ENCODE results near the gene CCR7. TPM values are rescaled to one million over a fixed set of nuclear protein-coding genes. Genes with fewer than 3 reads are reported as not detected.

The CCR7 gene
- total and polyA plus RNA-seq, 2 of the 4 experiments (the other 2 are of a cell fraction) = 0.14 to 0.36 TPM

DNA sequence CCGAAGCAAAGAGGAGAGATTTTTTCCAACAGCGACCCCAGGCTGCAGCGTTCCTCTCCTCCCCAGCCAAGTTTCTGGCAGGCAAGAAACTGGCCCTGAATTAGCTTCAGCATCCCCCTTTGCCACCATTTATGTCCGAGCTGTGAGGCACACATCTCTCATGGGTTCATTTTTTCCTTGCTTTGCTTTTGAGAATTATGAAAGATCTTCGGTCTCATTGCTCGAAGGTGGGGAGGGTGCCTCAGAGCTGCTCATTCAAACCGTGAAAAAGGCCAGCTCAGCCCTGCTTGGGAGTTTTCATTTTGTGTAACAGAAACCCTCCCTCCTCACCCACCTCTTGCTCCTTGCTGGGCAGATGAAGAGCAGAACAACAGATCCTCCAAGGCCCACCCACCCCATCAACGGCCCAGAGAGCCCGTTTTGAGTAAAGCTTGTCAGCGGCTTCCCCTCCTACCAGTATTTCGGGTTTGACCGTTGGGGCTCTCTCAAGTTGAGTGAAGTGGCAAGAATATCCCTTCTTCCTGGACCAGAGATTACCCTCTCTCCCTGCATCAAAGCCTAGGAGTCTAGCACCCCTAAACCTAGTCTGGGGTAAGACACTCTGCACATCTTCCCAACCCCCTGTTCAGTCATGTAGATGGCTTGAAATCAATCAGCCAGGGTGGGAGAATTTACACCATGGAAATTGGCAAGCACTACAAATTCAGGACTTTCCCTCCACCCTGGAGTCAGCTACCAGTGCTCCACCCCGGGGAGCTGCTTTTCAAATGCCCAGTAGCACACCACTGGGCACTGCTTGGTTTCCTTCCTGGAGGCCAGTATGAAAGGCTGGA, 1.8 kb downstream of the CCR7 start:
- Histone ChIP-seq H2AK5ac (ENCODE audit: low read depth, low read length) (0 out of 2 replicates have a peak overlapping the region, but pooled peaks have one; percentile 23), H4K5ac (ENCODE audit: low read depth, low read length) (no peak overlapping the region), H4K20me1 (ENCODE audit: insufficient read depth, low read length) (no peaks in the 10 kb centered on the region), H3K4me1 (ENCODE audit: control insufficient read depth, insufficient read depth, low read length) (peaks cover 16% of the 10 kb centered on the region), H2BK120ac (ENCODE audit: low read depth, low read length) (no peak overlapping the region), H2BK5ac (ENCODE audit: low read depth, low read length, poor library complexity, severe bottlenecking) (no peak overlapping the region), H3K18ac (ENCODE audit: low read depth, low read length) (no peak overlapping the region), H3K4me3 (ENCODE audit: insufficient read depth, low read depth, low read length) (no peak overlapping the region), H4K91ac (ENCODE audit: insufficient read depth, low read depth, low read length) (no peak overlapping the region), H3K56ac (ENCODE audit: extremely low read depth, insufficient read depth, low read length) (no peak overlapping the region), H3K14ac (replicated peaks; ENCODE audit: low read depth, low read length) (no peak overlapping the region), H2BK20ac (ENCODE audit: low read depth, low read length) (no peak overlapping the region), H3K79me1 (ENCODE audit: low read depth in 1 of 2, low read length in 2 of 2) (no peaks in the 10 kb centered on the region; a peak in 1 of 4 replicates), H2AK9ac (replicated peaks; ENCODE audit: low read depth, low read length, poor library complexity) (no peak overlapping the region), H3K9ac (ENCODE audit: low read depth, low read length) (no peak overlapping the region), H3K23ac (ENCODE audit: low read depth, low read length) (no peak overlapping the region), H3K36me3 (ENCODE audit: control insufficient read depth, insufficient read depth, low read length) (no peaks in the 10 kb centered on the region), H3K4ac (ENCODE audit: low read depth, low read length) (no peak overlapping the region), H3K27me3 (ENCODE audit: control insufficient read depth, insufficient read depth, low read length) (peaks cover 33% of the 10 kb centered on the region), H4K8ac (ENCODE audit: low read depth in 2 of 2, low read length in 2 of 2) (no peak overlapping the region), H3K27ac (ENCODE audit: insufficient read depth, low read length) (no peak overlapping the region), H3K9me1 (ENCODE audit: insufficient read depth, low read length) (no peaks in the 10 kb centered on the region), H2BK15ac (ENCODE audit: low read depth, low read length) (no peak overlapping the region), H3K4me2 (ENCODE audit: low read depth, low read length) (no peak overlapping the region), H3K9me3 (ENCODE audit: control insufficient read depth, insufficient read depth, low read length) (peaks cover 8% of the 10 kb centered on the region), H2AFZ (replicated peaks; ENCODE audit: low read length, poor library complexity) (no peak overlapping the region)
- BruUV-seq (replicated peaks) = no TSS peak
- ChIA-PET POLR2A (ENCODE audit: unreplicated experiment) (no interaction called here), CTCF (no interaction called here)
- ATAC-seq (ENCODE audit: low read depth) = no peak
- 80% methylated on average over 1 of the region's 13 CpGs; no CpG with 5 or more reads in 1 of the 2 experiments for WGBS, 2 experiments (ENCODE audit: extremely low coverage in 2 of 2, insufficient read length in 1 of 2)
- TF ChIP-seq CEBPB (IDR thresholded peaks at IDR 0.05; ENCODE audit: low read depth, low read length) (no peak), RFX5 (IDR thresholded peaks at IDR 0.05; ENCODE audit: low read depth, low read length) (no peak), USF2 (IDR thresholded peaks at IDR 0.05; ENCODE audit: low read depth, low read length) (no peak), CTCF (conservative IDR thresholded peaks at IDR 0.05; ENCODE audit: low read depth, low read length) (no peak), BHLHE40 (IDR thresholded peaks at IDR 0.05; ENCODE audit: low read depth, low read length) (no peak)
- dilution Hi-C loops (cut with HindIII; ENCODE audit: low sequenced_read_pairs, unreplicated experiment) = no loop called here
- intact Hi-C loops (cut with micrococcal nuclease) = no loop called here
- DNase-seq = no peak
- in situ Hi-C loops (cut with MboI; ENCODE audit: low sequenced_read_pairs) = no loop called here

All from IMR-90 (cell line).